Left lung (tissue), 10 donors: ENCODE measurements around the gene ABCC8. TPM values are rescaled to one million over a fixed set of nuclear protein-coding genes. Genes with fewer than 3 reads are reported as not detected.

Experiments used
- ATAC-seq: fragments of 200-7000 bp; cut with Tn5 transposase; one replicate; pipeline ENCODE4 v1.9.1; 2020; ENCODE audit warnings: moderate library complexity
- DNase-seq, 4 donors: peaks; one replicate each; pipeline ENCODE4 v3.0.0-alpha.2; 2013 to 2020
- H3K27ac ChIP-seq, 2 donors: fragments of 200-600 bp; sonication (generic) in 1 of 2; one replicate each; pipeline versions ENCODE4 v1.5.0 to v1.8.0; 2020 to 2021
- H3K27me3 ChIP-seq, 2 donors: fragments of 200-600 bp; sonication (generic) in 1 of 2; one replicate each; pipeline versions ENCODE4 v1.5.0 to v1.8.0; 2020 to 2021
- H3K36me3 ChIP-seq, 2 donors: fragments of 200-600 bp; sonication (generic) in 1 of 2; one replicate each; pipeline versions ENCODE4 v1.5.0 to v1.8.0; 2020 to 2021
- H3K4me1 ChIP-seq, 2 donors: fragments of 200-600 bp; one replicate each; pipeline ENCODE4 v1.8.0; 2021
- H3K4me3 ChIP-seq, 2 donors: fragments of 200-600 bp; sonication (generic) in 1 of 2; one replicate each; pipeline versions ENCODE4 v1.5.0 to v1.8.0; 2020 to 2021; ENCODE audit warnings: mild to moderate bottlenecking in 1 of 2
- H3K9me3 ChIP-seq, 2 donors: fragments of 200-600 bp; sonication (generic) in 1 of 2; one replicate each; pipeline versions ENCODE4 v1.5.0 to v1.8.0; 2020 to 2021
- CTCF ChIP-seq, 2 donors: fragments of 200-600 bp; sonication (generic) in 1 of 2; IDR thresholded peaks; one replicate each; pipeline versions ENCODE4 v1.5.0 to v1.8.0; 2021; ENCODE audit warnings: antibody characterized with exemption in 2 of 2
- intact Hi-C, 2 donors: fragments of 100-400 bp; cut with DNase I; formaldehyde crosslinking; loops; one replicate each; pipeline versions ENCODE4 v1.11.2 to v1.14.2; 2022
- polyA plus RNA-seq, 6 donors: library from polyadenylated mRNA; unstranded; fragments of 120-200 nt; gene quantifications; one replicate each; pipeline ENCODE4 v1.2.1, GENCODE V29; 2013; ENCODE audit not compliant: insufficient read length in 6 of 6
- total RNA-seq, 2 donors: library from RNA; stranded (reverse); fragmentation: NEBNext Ultra II Directional; extraction: Animal tissue kit (Norgen Biotek cat#: 25700); gene quantifications; one replicate each; pipeline ENCODE4 v1.2.1, GENCODE V29; 2021
- donor health status: DM: no; HTN: yes; CAD: no.
- donor health status: DM: no; HTN: no; CAD: no.

Gene ABCC8
- total and polyA plus RNA-seq, 8 donors = 0.52 to 11.1 (median 6.0) TPM

GRCh38 chr11:17413414-17414316 lies 63.0 kb downstream of the ABCC8 start:
- H3K4me1 ChIP-seq = peaks cover 0 to 5% of the 10 kb centered on the region in 2 donors
- no peaks in the 10 kb centered on the region for H3K27me3 ChIP-seq
- peak overlapping the region in 1 of 2 donors; percentile 7 for H3K27ac ChIP-seq
- no peak overlapping the region for H3K4me3 ChIP-seq
- H3K36me3 ChIP-seq = no peaks in the 10 kb centered on the region
- intact Hi-C loops = no loop called here
- TF ChIP-seq CTCF (IDR thresholded peaks at IDR 0.05) = no peak
- DNase-seq (peak in 2 of 4 donors; percentile 74), ATAC-seq (peak; percentile 92)
- H3K9me3 ChIP-seq = no peaks in the 10 kb centered on the region

- H3K9me3 ChIP-seq = no peaks in the 10 kb centered on the region
- H3K4me1 ChIP-seq = peaks cover 0 to 5% of the 10 kb centered on the region in 2 donors
- DNase-seq (no peak), ATAC-seq (no peak)
- H3K27me3 ChIP-seq = no peaks in the 10 kb centered on the region
- no peak for TF ChIP-seq CTCF (IDR thresholded peaks at IDR 0.05)
- no peak overlapping the region for H3K4me3 ChIP-seq
- H3K36me3 ChIP-seq = no peaks in the 10 kb centered on the region
- intact Hi-C loops = no loop called here
- H3K27ac ChIP-seq = peak overlapping the region in 1 of 2 donors; percentile 7
These were observed 64.0 kb downstream of the ABCC8 start for GRCh38 chr11:17412488-17413180.

- ATAC-seq (no peak), DNase-seq (no peak)
- peak overlapping the region in 1 of 2 donors; percentile 8 for H3K27ac ChIP-seq
- H3K36me3 ChIP-seq = no peaks in the 10 kb centered on the region
- intact Hi-C loops = no loop called here
- no peaks in the 10 kb centered on the region for H3K27me3 ChIP-seq
- H3K9me3 ChIP-seq = no peaks in the 10 kb centered on the region
- no peak for TF ChIP-seq CTCF (IDR thresholded peaks at IDR 0.05)
- H3K4me1 ChIP-seq = peaks cover 6% of the 10 kb centered on the region in 2 donors
- no peak overlapping the region for H3K4me3 ChIP-seq
These were observed 65.2 kb downstream of the ABCC8 start for GRCh38 chr11:17411418-17411817.

GRCh38 chr11:17410606-17411379 lies 65.9 kb downstream of the ABCC8 start:
- ATAC-seq (no peak), DNase-seq (no peak)
- TF ChIP-seq CTCF (IDR thresholded peaks at IDR 0.05) = no peak
- Histone ChIP-seq H3K27me3 (no peaks in the 10 kb centered on the region), H3K4me1 (peaks cover 12% of the 10 kb centered on the region in 2 donors), H3K27ac (peak overlapping the region in 1 of 2 donors; percentile 8), H3K4me3 (no peak overlapping the region), H3K36me3 (no peaks in the 10 kb centered on the region), H3K9me3 (no peaks in the 10 kb centered on the region)
- intact Hi-C loops = no loop called here
